Measurements from ENCODE around the gene GCNT2.
"Not testable (repeated sequence)": the region's sequence is repeated elsewhere in the genome, so short reads cannot be mapped to it uniquely, and the experiment has no call there.

DNA sequence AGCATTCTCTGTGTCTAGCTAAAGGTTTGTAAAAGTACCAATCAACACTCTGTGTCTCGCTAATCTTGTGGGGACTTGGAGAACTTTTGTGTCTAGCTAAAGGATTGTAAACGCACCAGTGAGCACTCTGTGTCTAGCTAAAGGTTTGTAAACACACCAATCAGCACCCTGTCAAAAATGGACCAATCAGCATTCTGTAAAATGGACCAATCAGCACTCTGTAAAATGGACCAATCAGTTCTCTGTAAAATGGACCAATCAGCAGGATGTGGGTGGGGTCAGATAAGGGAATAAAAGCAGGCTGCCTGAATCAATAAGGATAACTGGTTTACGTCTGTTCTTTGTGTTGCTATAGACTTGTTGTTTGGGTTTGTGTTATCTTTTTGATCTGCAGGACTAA, 29.2 kb upstream of the GCNT2 start:
- TF ChIP-seq, protein P1, sequence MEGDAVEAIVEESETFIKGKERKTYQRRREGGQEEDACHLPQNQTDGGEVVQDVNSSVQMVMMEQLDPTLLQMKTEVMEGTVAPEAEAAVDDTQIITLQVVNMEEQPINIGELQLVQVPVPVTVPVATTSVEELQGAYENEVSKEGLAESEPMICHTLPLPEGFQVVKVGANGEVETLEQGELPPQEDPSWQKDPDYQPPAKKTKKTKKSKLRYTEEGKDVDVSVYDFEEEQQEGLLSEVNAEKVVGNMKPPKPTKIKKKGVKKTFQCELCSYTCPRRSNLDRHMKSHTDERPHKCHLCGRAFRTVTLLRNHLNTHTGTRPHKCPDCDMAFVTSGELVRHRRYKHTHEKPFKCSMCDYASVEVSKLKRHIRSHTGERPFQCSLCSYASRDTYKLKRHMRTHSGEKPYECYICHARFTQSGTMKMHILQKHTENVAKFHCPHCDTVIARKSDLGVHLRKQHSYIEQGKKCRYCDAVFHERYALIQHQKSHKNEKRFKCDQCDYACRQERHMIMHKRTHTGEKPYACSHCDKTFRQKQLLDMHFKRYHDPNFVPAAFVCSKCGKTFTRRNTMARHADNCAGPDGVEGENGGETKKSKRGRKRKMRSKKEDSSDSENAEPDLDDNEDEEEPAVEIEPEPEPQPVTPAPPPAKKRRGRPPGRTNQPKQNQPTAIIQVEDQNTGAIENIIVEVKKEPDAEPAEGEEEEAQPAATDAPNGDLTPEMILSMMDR (IDR thresholded peaks at IDR 0.05 in 4 of 5, conservative IDR thresholded peaks at IDR 0.05 in 1 of 5): not testable (repeated sequence)
- not testable (repeated sequence) for TF ChIP-seq POLR2A (IDR thresholded peaks at IDR 0.05)

Data from gastrocnemius medialis (tissue), 4 donors.